DND-41 (cell line): Measurements from ENCODE around the gene ESR2.

Experiments used
- ATAC-seq: fragments of 200-7000 bp; cut with Tn5 transposase; 3 replicates; pipeline ENCODE4 v1.9.1; 2021; ENCODE audit warnings: low read depth; ENCODE audit not compliant: insufficient read depth
- DNase-seq: peaks from one replicate; pipeline ENCODE4 v3.0.0-alpha.2; 2020
- H2AFZ ChIP-seq: 2 replicates; pipeline ENCODE4 v1.6.0; 2012; ENCODE audit warnings: low read depth, low read length
- H3K27ac ChIP-seq: 2 replicates; pipeline ENCODE4 v1.5.1; 2012; ENCODE audit warnings: low read length, inconsistent platforms
- H3K27me3 ChIP-seq: fragments of 200-600 bp; sonication (generic); 2 replicates; pipeline ENCODE4 v1.6.0; 2012; ENCODE audit warnings: low read length, mild to moderate bottlenecking, inconsistent platforms; ENCODE audit not compliant: insufficient read depth, poor library complexity
- H3K36me3 ChIP-seq: 2 replicates; pipeline ENCODE4 v1.5.1; 2012; ENCODE audit warnings: low read length, inconsistent platforms; ENCODE audit not compliant: insufficient read depth
- H3K4me1 ChIP-seq: 2 replicates; pipeline ENCODE4 v1.5.1; 2012; ENCODE audit warnings: mild to moderate bottlenecking, low read length; ENCODE audit not compliant: insufficient read depth
- H3K4me2 ChIP-seq: 2 replicates; pipeline ENCODE4 v1.6.0; 2012; ENCODE audit warnings: mild to moderate bottlenecking, moderate library complexity, low read length, inconsistent platforms; ENCODE audit not compliant: insufficient read depth
- H3K4me3 ChIP-seq, 2 experiments: fragments of 200-600 bp in 1 of 2; shearing (Covaris generic) in 1 of 2; 2 replicates each; pipeline ENCODE4 v1.5.1; 2012 to 2016; ENCODE audit warnings: inconsistent platforms in 2 of 2, low read length in 2 of 2, mild to moderate bottlenecking in 2 of 2, low read depth in 1 of 2, moderate library complexity in 1 of 2
- H3K79me2 ChIP-seq: 2 replicates; pipeline ENCODE4 v1.6.0; 2012; ENCODE audit warnings: low read length, inconsistent platforms; ENCODE audit not compliant: insufficient read depth
- H3K9ac ChIP-seq: 2 replicates; pipeline ENCODE4 v1.6.0; 2012; ENCODE audit warnings: low read depth, mild to moderate bottlenecking, inconsistent platforms, low read length, moderate library complexity
- H3K9me3 ChIP-seq: 2 replicates; pipeline ENCODE4 v1.5.1; 2012; ENCODE audit warnings: low read length, moderate library complexity, mild to moderate bottlenecking, inconsistent platforms; ENCODE audit not compliant: insufficient read depth, severe bottlenecking
- H4K20me1 ChIP-seq: 2 replicates; pipeline ENCODE4 v1.6.0; 2012; ENCODE audit warnings: low read length; ENCODE audit not compliant: insufficient read depth
- CTCF ChIP-seq: IDR thresholded peaks from 2 replicates; pipeline ENCODE4 v1.5.1; 2012; ENCODE audit warnings: borderline replicate concordance, low read length, moderate library complexity, mild to moderate bottlenecking; ENCODE audit not compliant: poor library complexity, severe bottlenecking; ENCODE audit errors: extremely low read depth
- EZH2 ChIP-seq: IDR thresholded peaks from 3 replicates; pipeline ENCODE4 v1.6.1; 2012; ENCODE audit warnings: borderline replicate concordance, low read depth, mild to moderate bottlenecking, moderate library complexity, low read length, inconsistent platforms; ENCODE audit not compliant: severe bottlenecking

Gene ESR2

GRCh38 chr14:64125270-64125669, 168.9 kb downstream of the ESR2 start:
- Histone ChIP-seq H3K79me2 (no peaks in the 10 kb centered on the region), H3K27me3 (no peaks in the 10 kb centered on the region), H3K4me1 (no peaks in the 10 kb centered on the region), H3K9me3 (no peaks in the 10 kb centered on the region), H3K9ac (no peak overlapping the region), H3K27ac (no peak overlapping the region), H3K4me3 (no peak overlapping the region), H3K36me3 (peaks cover 95% of the 10 kb centered on the region), H2AFZ (no peak overlapping the region), H3K4me2 (no peak overlapping the region), H4K20me1 (no peaks in the 10 kb centered on the region)
- TF ChIP-seq EZH2 (no peak), CTCF (no peak)
- ATAC-seq (no peak), DNase-seq (no peak)

- H3K36me3 ChIP-seq: peaks cover 88% of the 10 kb centered on the region
- no peak overlapping the region for H2AFZ ChIP-seq
- H3K4me2 ChIP-seq: no peak overlapping the region
- ATAC-seq (no peak), DNase-seq (no peak)
- H4K20me1 ChIP-seq: no peaks in the 10 kb centered on the region
- H3K4me3 ChIP-seq: no peak overlapping the region
- no peak overlapping the region for H3K27ac ChIP-seq
- no peaks in the 10 kb centered on the region for H3K27me3 ChIP-seq
- H3K9ac ChIP-seq: no peak overlapping the region
- no peaks in the 10 kb centered on the region for H3K4me1 ChIP-seq
- H3K9me3 ChIP-seq: no peaks in the 10 kb centered on the region
- TF ChIP-seq EZH2 (no peak), CTCF (no peak)
- H3K79me2 ChIP-seq: no peaks in the 10 kb centered on the region
Measured at GRCh38 chr14:64123241-64123822, 170.8 kb downstream of the ESR2 start.

GRCh38 chr14:64119980-64120379, 174.2 kb downstream of the ESR2 start:
- Histone ChIP-seq H3K27me3 (no peaks in the 10 kb centered on the region), H2AFZ (no peak overlapping the region), H3K27ac (no peak overlapping the region), H3K4me1 (no peaks in the 10 kb centered on the region), H3K4me2 (no peak overlapping the region), H3K36me3 (peaks cover 72% of the 10 kb centered on the region), H3K9me3 (no peaks in the 10 kb centered on the region), H3K4me3 (no peak overlapping the region), H3K79me2 (no peaks in the 10 kb centered on the region), H4K20me1 (no peaks in the 10 kb centered on the region), H3K9ac (no peak overlapping the region)
- TF ChIP-seq EZH2: no peak
- no peak for TF ChIP-seq CTCF
- DNase-seq: no peak
- ATAC-seq: no peak

- H4K20me1 ChIP-seq: no peaks in the 10 kb centered on the region
- TF ChIP-seq EZH2: no peak
- TF ChIP-seq CTCF: no peak
- no peak overlapping the region for H3K4me3 ChIP-seq
- H2AFZ ChIP-seq: no peak overlapping the region
- peaks cover 72% of the 10 kb centered on the region for H3K36me3 ChIP-seq
- ATAC-seq (no peak), DNase-seq (no peak)
- H3K27ac ChIP-seq: no peak overlapping the region
- no peaks in the 10 kb centered on the region for H3K79me2 ChIP-seq
- no peaks in the 10 kb centered on the region for H3K4me1 ChIP-seq
- H3K9me3 ChIP-seq: no peaks in the 10 kb centered on the region
- no peak overlapping the region for H3K9ac ChIP-seq
- no peak overlapping the region for H3K4me2 ChIP-seq
- no peaks in the 10 kb centered on the region for H3K27me3 ChIP-seq
Measured at GRCh38 chr14:64119500-64119899, 174.7 kb downstream of the ESR2 start.
